Lower leg skin (tissue), 4 donors: ENCODE results near the gene C19orf53. TPM values are rescaled to one million over a fixed set of nuclear protein-coding genes. Genes with fewer than 3 reads are reported as not detected.

Experiments
- DNase-seq, 2 donors: peaks; one replicate each; pipeline ENCODE4 v3.0.0-alpha.2; 2019; ENCODE audit warnings: low spot score in 2 of 2
- H3K4me3 ChIP-seq: fragments of 200-600 bp; sonication (generic); 2 replicates; pipeline ENCODE4 v1.5.1; 2017; ENCODE audit warnings: mild to moderate bottlenecking, low read depth; ENCODE audit not compliant: poor library complexity, severe bottlenecking
- CTCF ChIP-seq, 3 donors: fragments of 450-650 bp; IDR thresholded peaks; one replicate each; pipeline ENCODE4 v1.5.1; 2016; ENCODE audit warnings: antibody characterized with exemption in 3 of 3, mild to moderate bottlenecking in 3 of 3, moderate library complexity in 2 of 3
- POLR2A ChIP-seq, 2 donors: fragments of 450-650 bp; IDR thresholded peaks; one replicate each; pipeline ENCODE4 v1.6.1; 2016 to 2017; ENCODE audit warnings: antibody characterized with exemption in 2 of 2, mild to moderate bottlenecking in 1 of 2, moderate library complexity in 1 of 2
- WGBS, 2 donors: methylation state at CpG; one replicate each; pipeline ENCODE4 v1.1.5; 2018; 5-methylcytosine and 5-hydroxymethylcytosine counted together
- intact Hi-C: fragments of 100-400 bp; cut with DNase I; formaldehyde crosslinking; loops from one replicate; pipeline ENCODE4 v1.15.0; 2023; ENCODE audit warnings: low total_unique reads
- total RNA-seq, 4 donors: library from RNA; depleted of rRNA; stranded (reverse); fragments of >200 nt; gene quantifications; one replicate each; pipeline ENCODE4 v1.1.0, GENCODE V29; 2016

C19orf53 gene
- total RNA-seq, 4 donors from 2014 or later: 113 to 200 (median 145) TPM

GRCh38 chr19:13821292-13821691 is 47.0 kb downstream of the C19orf53 start:
- no peak overlapping the region for H3K4me3 ChIP-seq
- intact Hi-C loops: no loop called here
- WGBS, 2 donors: 94 to 98% methylated on average over 2 of the region's 2 CpGs
- no peak for DNase-seq
- TF ChIP-seq POLR2A (IDR thresholded peaks at IDR 0.05): no peak
- no peak for TF ChIP-seq CTCF (IDR thresholded peaks at IDR 0.05)

GRCh38 chr19:13823256-13823655 is 49.0 kb downstream of the C19orf53 start:
- WGBS, 2 donors: 60 to 69% methylated on average over 8 of the region's 8 CpGs
- no peak overlapping the region for H3K4me3 ChIP-seq
- no peak for DNase-seq
- intact Hi-C loops: no loop called here
- TF ChIP-seq CTCF (IDR thresholded peaks at IDR 0.05) (no peak), POLR2A (IDR thresholded peaks at IDR 0.05) (no peak)

GRCh38 chr19:13823901-13824300 is 49.6 kb downstream of the C19orf53 start:
- intact Hi-C loops: no loop called here
- H3K4me3 ChIP-seq: no peak overlapping the region
- DNase-seq: no peak
- WGBS, 2 donors: 85 to 86% methylated on average over 2 of the region's 2 CpGs
- TF ChIP-seq POLR2A (IDR thresholded peaks at IDR 0.05): no peak
- TF ChIP-seq CTCF (IDR thresholded peaks at IDR 0.05): no peak

- H3K4me3 ChIP-seq: no peak overlapping the region
- intact Hi-C loops: no loop called here
- no peak for TF ChIP-seq POLR2A (IDR thresholded peaks at IDR 0.05)
- no peak for DNase-seq
Measured at GRCh38 chr19:13824703-13825102, 50.4 kb downstream of the C19orf53 start.

- H3K4me3 ChIP-seq: no peak overlapping the region
- DNase-seq: no peak
- TF ChIP-seq CTCF (IDR thresholded peaks at IDR 0.05) (no peak), POLR2A (IDR thresholded peaks at IDR 0.05) (no peak)
- intact Hi-C loops: no loop called here
- WGBS, 2 donors: 84 to 89% methylated on average over 20 to 28 of the region's 30 CpGs
Measured at GRCh38 chr19:13825489-13826441, 51.5 kb downstream of the C19orf53 start.

- WGBS, 2 donors: 91 to 94% methylated on average over 9 of the region's 9 CpGs
- H3K4me3 ChIP-seq: no peak overlapping the region
- intact Hi-C loops: no loop called here
- no peak for DNase-seq
- TF ChIP-seq CTCF (IDR thresholded peaks at IDR 0.05) (no peak), POLR2A (IDR thresholded peaks at IDR 0.05) (no peak)
Measured at GRCh38 chr19:13826652-13827235, 52.5 kb downstream of the C19orf53 start.
